ENCODE results near the gene LHFPL6. TPM values are rescaled to one million over a fixed set of nuclear protein-coding genes. Genes with fewer than 3 reads are reported as not detected.

LHFPL6 gene
- total RNA-seq, 1 donor from 2014 or later = 49.1 TPM

GRCh38 chr13:39463611-39464010 is 139.4 kb downstream of the LHFPL6 start:
- no peak for DNase-seq (ENCODE audit: low spot score)

DNA sequence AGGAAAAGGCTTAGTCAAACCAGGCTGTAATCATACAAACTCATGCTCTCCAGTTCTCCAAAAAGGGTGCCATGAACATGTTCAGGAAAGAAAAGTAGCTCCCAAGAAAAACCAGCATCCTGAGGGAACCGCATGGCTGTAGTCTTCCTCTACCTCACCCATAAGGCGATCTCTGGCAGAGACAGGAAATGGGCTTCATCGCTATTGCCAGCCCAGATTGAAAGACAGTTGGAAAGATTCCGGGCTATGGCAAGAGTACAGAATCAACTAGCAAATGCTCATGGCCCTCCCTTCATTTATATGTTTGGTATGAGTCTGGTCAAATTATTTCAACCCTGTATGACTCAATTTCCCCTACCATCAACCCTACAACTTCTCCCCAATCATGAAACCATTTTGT is 140.1 kb downstream of the LHFPL6 start:
- no peak for DNase-seq (ENCODE audit: low spot score)

DNA sequence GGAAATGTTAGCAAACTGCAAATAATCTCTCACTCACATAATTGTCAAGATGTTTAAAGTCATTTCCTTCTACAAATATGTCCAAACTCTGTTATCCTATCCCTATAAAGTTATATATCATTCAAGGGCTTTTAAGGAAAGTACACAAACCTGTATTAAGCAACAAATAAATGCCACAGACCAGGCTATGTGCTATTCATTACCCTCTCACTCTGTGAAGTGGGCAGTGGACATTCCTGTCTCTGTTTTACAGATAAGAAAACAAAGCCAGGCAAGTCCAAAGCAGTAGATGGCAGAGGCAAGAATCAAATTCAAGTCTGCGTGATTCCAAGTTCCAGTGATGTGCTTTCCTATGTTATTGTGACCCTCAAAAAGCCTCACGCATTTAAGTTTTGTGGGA is 140.6 kb downstream of the LHFPL6 start:
- DNase-seq (ENCODE audit: low spot score) = no peak

- DNase-seq (ENCODE audit: low spot score) = no peak
These were observed 141.2 kb downstream of the LHFPL6 start for GRCh38 chr13:39461685-39462266.

- DNase-seq (ENCODE audit: low spot score) = no peak
These were observed 145.7 kb downstream of the LHFPL6 start for GRCh38 chr13:39457274-39457673.

- no peak for DNase-seq (ENCODE audit: low spot score)
These were observed 147.3 kb downstream of the LHFPL6 start for GRCh38 chr13:39455521-39456175.

DNA sequence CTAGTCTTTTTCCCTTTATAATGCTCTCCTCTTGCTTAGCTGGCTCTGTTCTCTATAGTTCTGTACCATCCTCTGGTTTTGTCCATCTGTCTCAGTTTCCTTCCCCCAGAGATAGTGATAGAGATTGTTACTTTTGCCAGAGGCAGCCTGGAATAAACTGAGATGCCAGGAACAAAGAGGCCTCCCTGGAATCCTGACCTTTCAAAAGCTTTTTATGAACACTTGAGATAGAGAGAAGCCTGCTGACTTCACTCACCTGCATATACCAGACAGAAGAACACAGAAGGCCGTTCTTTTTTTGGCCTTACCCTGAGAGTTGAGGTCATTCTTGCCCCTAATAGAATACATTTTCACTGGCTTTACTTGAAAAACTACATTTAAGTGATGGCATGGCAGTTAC is 150.2 kb downstream of the LHFPL6 start:
- DNase-seq (ENCODE audit: low spot score) = no peak

DNA sequence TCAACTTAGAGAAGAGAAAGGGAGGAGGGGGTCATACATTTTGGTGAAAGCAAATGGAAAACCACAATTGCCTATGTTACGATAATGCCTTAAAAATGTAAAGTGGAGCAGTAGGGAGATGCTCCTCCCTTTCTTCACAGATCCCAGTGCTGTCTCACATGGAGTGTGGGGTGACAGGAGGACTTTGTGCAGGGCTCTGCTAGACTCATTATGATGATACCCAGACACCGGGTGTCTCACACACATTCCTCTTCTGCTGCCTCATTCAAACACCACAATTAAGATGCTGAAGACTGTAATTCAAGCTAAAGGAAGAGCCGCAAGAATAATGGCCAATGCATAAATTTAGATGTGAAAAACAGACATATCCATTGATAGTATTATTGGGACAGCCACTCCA is 150.6 kb downstream of the LHFPL6 start:
- DNase-seq (ENCODE audit: low spot score) = no peak

- DNase-seq (ENCODE audit: low spot score) = no peak
These were observed 151.1 kb downstream of the LHFPL6 start for GRCh38 chr13:39451860-39452301.

DNA sequence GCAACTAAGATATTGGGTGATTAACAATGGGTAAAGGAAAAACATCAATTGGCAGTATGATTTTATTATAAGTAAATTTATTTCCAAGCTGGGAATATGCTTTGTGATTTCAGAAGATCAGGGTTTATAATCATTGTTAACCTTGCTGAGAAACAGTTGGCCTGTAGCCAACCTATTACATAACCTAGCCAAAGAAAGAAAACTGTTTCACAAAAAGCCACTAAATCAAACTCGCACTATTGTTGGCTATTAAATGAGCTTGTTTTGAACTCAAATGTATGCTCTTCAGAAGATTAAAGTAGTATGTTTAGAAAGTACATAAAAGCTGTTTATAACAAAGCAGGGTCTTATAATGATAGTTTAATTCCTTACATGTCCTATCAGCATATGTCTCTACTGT is 151.7 kb downstream of the LHFPL6 start:
- no peak for DNase-seq (ENCODE audit: low spot score)

DNA sequence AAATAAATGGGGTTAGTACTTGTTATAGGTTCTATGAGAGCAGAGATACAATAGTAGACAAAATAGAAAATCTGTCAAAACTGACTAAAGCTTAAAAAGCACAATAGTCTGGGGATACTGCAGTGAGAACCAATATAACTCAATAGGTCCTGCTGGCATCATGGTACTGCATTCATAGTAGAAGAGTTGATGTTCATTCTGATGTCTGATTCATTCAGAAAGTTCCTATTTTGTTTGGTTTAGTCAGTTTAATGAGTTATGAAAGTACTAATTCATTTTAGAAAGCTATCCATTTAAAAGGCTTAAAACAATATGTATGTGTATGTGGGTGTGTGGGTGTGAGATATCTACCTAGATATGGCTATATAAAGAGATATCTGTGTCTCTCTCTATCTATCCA is 152.8 kb downstream of the LHFPL6 start:
- no peak for DNase-seq (ENCODE audit: low spot score)

- DNase-seq (ENCODE audit: low spot score) = no peak
These were observed 154.2 kb downstream of the LHFPL6 start for GRCh38 chr13:39448834-39449233.

- no peak for DNase-seq (ENCODE audit: low spot score)
These were observed 156.1 kb downstream of the LHFPL6 start for GRCh38 chr13:39446865-39447264.

- DNase-seq (ENCODE audit: low spot score) = no peak
These were observed 158.1 kb downstream of the LHFPL6 start for GRCh38 chr13:39444866-39445265.

DNA sequence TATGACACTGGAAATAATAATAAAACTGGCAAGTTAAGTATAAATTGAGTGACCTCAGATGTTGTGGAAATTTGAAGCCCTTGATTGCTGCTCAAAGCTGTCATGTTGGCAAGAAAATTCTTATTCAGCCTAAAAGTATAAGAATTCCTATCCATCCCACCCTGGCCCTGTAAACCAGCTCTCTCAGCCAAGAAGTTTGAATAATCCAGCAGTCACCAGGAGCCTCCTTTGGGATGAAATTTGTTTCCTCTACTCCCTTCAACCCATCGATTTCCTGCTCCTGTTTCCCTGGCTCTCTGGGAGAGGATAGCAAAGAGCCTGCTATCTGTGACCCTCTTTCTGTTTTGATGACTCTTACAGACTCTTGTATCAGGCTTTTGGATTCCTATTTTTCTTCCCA is 169.3 kb downstream of the LHFPL6 start:
- no peak for DNase-seq (ENCODE audit: low spot score)

DNA sequence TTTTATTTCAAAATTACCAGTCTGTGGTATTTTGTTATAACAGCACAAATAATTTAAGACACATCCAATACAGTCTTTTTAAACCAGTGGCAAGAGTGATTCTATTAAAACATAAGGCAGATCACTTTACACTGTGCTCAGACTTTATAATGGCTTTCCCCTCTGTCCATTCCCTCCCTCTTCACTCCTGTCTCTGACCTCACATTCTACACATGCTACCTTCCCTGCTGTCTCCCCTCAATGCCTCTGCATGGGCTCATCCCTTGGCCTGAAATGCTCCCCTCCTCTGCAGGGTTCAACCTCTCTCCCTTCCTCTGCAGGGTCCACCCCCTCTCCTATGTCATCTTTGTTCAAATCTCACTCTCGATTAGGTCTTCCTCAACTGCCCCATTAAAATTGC is 170.8 kb downstream of the LHFPL6 start:
- no peak for DNase-seq (ENCODE audit: low spot score)

GRCh38 chr13:39422845-39423565 is 180.0 kb downstream of the LHFPL6 start:
- DNase-seq (ENCODE audit: low spot score) = no peak

- DNase-seq (ENCODE audit: low spot score) = no peak
These were observed 183.1 kb downstream of the LHFPL6 start for GRCh38 chr13:39419876-39420275.

GRCh38 chr13:39419068-39419467 is 183.9 kb downstream of the LHFPL6 start:
- no peak for DNase-seq (ENCODE audit: low spot score)

- no peak for DNase-seq (ENCODE audit: low spot score)
These were observed 184.6 kb downstream of the LHFPL6 start for GRCh38 chr13:39418424-39418823.

- no peak for DNase-seq (ENCODE audit: low spot score)
These were observed 185.3 kb downstream of the LHFPL6 start for GRCh38 chr13:39417643-39418042.

DNA sequence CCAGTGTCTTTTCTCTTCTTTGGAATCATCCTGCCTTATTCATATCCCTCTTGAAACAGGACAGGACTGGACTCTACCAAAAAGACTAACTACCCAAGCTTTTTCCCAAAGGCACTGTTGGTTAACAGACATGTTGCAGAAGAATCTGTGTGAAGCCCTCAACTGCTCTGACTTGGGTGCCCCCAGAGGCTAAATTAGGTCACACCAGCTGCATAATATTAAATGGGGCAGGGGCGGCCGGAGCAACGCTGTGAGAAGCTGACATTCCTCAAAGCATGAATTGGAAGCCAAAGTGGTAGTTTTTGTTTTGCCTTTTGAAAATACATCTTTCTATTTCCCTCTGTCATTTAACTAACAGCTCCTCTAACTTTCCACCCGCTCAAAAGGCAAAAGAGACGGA is 185.9 kb downstream of the LHFPL6 start:
- DNase-seq (ENCODE audit: low spot score) = no peak
